ENCODE data around the gene SOD1. TPM values are rescaled to one million over a fixed set of nuclear protein-coding genes. Genes with fewer than 3 reads are reported as not detected.

The SOD1 gene
- total and polyA plus RNA-seq, 2 donors (not counting 1 experiment from before 2014, with no cell fraction given): 286 to 462 TPM

GRCh38 chr21:31634993-31635392 lies 24.5 kb upstream of the SOD1 start:
- Histone ChIP-seq H3K27ac (ENCODE audit: insufficient read depth, low read length) (no peak overlapping the region), H3K4me3 (replicated peaks in 1 of 4; ENCODE audit: control extremely low read depth in 1 of 4, insufficient read depth in 1 of 4, low read depth in 3 of 4, low read length in 4 of 4) (no peak overlapping the region), H3K27me3 (ENCODE audit: control insufficient read depth, insufficient read depth, low read length) (no peaks in the 10 kb centered on the region), H3K4me2 (ENCODE audit: extremely low read depth, insufficient read depth, low read length) (no peak overlapping the region), H2AFZ (ENCODE audit: low read length) (no peak overlapping the region), H4K20me1 (ENCODE audit: control insufficient read depth, extremely low read depth, insufficient read depth, low read length) (no peaks in the 10 kb centered on the region), H3K79me2 (ENCODE audit: control insufficient read depth, insufficient read depth, low read length) (no peaks in the 10 kb centered on the region), H3K36me3 (ENCODE audit: control insufficient read depth, insufficient read depth, low read length) (no peaks in the 10 kb centered on the region), H3K9me3 (ENCODE audit: control insufficient read depth, insufficient read depth, low read depth, low read length) (no peaks in the 10 kb centered on the region), H3K4me1 (ENCODE audit: control insufficient read depth, extremely low read depth, insufficient read depth, low read length) (no peaks in the 10 kb centered on the region), H3K9ac (ENCODE audit: insufficient read depth, low read length) (no peak overlapping the region)
- TF ChIP-seq, protein P1, sequence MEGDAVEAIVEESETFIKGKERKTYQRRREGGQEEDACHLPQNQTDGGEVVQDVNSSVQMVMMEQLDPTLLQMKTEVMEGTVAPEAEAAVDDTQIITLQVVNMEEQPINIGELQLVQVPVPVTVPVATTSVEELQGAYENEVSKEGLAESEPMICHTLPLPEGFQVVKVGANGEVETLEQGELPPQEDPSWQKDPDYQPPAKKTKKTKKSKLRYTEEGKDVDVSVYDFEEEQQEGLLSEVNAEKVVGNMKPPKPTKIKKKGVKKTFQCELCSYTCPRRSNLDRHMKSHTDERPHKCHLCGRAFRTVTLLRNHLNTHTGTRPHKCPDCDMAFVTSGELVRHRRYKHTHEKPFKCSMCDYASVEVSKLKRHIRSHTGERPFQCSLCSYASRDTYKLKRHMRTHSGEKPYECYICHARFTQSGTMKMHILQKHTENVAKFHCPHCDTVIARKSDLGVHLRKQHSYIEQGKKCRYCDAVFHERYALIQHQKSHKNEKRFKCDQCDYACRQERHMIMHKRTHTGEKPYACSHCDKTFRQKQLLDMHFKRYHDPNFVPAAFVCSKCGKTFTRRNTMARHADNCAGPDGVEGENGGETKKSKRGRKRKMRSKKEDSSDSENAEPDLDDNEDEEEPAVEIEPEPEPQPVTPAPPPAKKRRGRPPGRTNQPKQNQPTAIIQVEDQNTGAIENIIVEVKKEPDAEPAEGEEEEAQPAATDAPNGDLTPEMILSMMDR (conservative IDR thresholded peaks at IDR 0.05 in 1 of 2, IDR thresholded peaks at IDR 0.05 in 1 of 2; ENCODE audit: low read depth in 1 of 2, low read length in 2 of 2): no peak
- TF ChIP-seq EZH2 (IDR thresholded peaks at IDR 0.05; ENCODE audit: low read length, missing control alignments): no peak
- DNase-seq (ENCODE audit: low read depth in 2 of 2): no peak

DNA sequence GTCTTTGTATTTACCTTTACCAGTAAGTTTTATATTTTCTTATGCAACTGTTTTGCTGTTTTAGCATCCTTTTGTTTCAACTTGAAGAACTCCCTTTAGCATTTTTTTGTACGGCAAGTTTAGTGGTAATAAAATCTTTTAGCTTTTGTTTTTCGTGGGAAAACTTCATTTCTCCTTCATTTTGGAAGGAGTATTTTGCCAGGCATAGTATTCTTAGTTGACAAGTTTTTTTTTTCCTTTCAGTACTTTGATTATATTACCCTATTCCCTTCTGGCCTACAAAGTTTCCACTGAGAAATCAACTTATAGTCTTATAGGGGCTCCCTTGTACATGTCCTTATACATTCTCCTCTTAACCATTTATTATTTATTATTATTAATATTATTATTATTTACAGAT lies 22.6 kb upstream of the SOD1 start:
- Histone ChIP-seq H4K20me1 (ENCODE audit: control insufficient read depth, extremely low read depth, insufficient read depth, low read length) (no peaks in the 10 kb centered on the region), H3K9ac (ENCODE audit: insufficient read depth, low read length) (no peak overlapping the region), H3K4me2 (ENCODE audit: extremely low read depth, insufficient read depth, low read length) (no peak overlapping the region), H3K4me1 (ENCODE audit: control insufficient read depth, extremely low read depth, insufficient read depth, low read length) (no peaks in the 10 kb centered on the region), H3K27ac (ENCODE audit: insufficient read depth, low read length) (no peak overlapping the region), H3K36me3 (ENCODE audit: control insufficient read depth, insufficient read depth, low read length) (no peaks in the 10 kb centered on the region), H3K4me3 (replicated peaks in 1 of 4; ENCODE audit: control extremely low read depth in 1 of 4, insufficient read depth in 1 of 4, low read depth in 3 of 4, low read length in 4 of 4) (no peak overlapping the region), H3K79me2 (ENCODE audit: control insufficient read depth, insufficient read depth, low read length) (no peaks in the 10 kb centered on the region), H3K9me3 (ENCODE audit: control insufficient read depth, insufficient read depth, low read depth, low read length) (no peaks in the 10 kb centered on the region), H2AFZ (ENCODE audit: low read length) (no peak overlapping the region), H3K27me3 (ENCODE audit: control insufficient read depth, insufficient read depth, low read length) (no peaks in the 10 kb centered on the region)
- DNase-seq (ENCODE audit: low read depth in 2 of 2): no peak
- TF ChIP-seq, protein P1 (conservative IDR thresholded peaks at IDR 0.05 in 1 of 2, IDR thresholded peaks at IDR 0.05 in 1 of 2; ENCODE audit: low read depth in 1 of 2, low read length in 2 of 2): no peak
- TF ChIP-seq EZH2 (IDR thresholded peaks at IDR 0.05; ENCODE audit: low read length, missing control alignments): no peak

- Histone ChIP-seq H3K9me3 (ENCODE audit: control insufficient read depth, insufficient read depth, low read depth, low read length) (no peaks in the 10 kb centered on the region), H3K27me3 (ENCODE audit: control insufficient read depth, insufficient read depth, low read length) (no peaks in the 10 kb centered on the region), H3K4me2 (ENCODE audit: extremely low read depth, insufficient read depth, low read length) (no peak overlapping the region), H3K36me3 (ENCODE audit: control insufficient read depth, insufficient read depth, low read length) (no peaks in the 10 kb centered on the region), H3K4me3 (replicated peaks in 1 of 4; ENCODE audit: control extremely low read depth in 1 of 4, insufficient read depth in 1 of 4, low read depth in 3 of 4, low read length in 4 of 4) (no peak overlapping the region), H3K79me2 (ENCODE audit: control insufficient read depth, insufficient read depth, low read length) (no peaks in the 10 kb centered on the region), H2AFZ (ENCODE audit: low read length) (no peak overlapping the region), H4K20me1 (ENCODE audit: control insufficient read depth, extremely low read depth, insufficient read depth, low read length) (no peaks in the 10 kb centered on the region), H3K9ac (ENCODE audit: insufficient read depth, low read length) (no peak overlapping the region), H3K27ac (ENCODE audit: insufficient read depth, low read length) (no peak overlapping the region), H3K4me1 (ENCODE audit: control insufficient read depth, extremely low read depth, insufficient read depth, low read length) (no peaks in the 10 kb centered on the region)
- TF ChIP-seq, protein P1 (conservative IDR thresholded peaks at IDR 0.05 in 1 of 2, IDR thresholded peaks at IDR 0.05 in 1 of 2; ENCODE audit: low read depth in 1 of 2, low read length in 2 of 2): no peak
- TF ChIP-seq EZH2 (IDR thresholded peaks at IDR 0.05; ENCODE audit: low read length, missing control alignments): no peak
- no peak for DNase-seq (ENCODE audit: low read depth in 2 of 2)
These were observed 18.0 kb upstream of the SOD1 start for GRCh38 chr21:31641416-31641922.
